Stomach (tissue), 9 donors: ENCODE measurements around the gene MGST1. TPM values are rescaled to one million over a fixed set of nuclear protein-coding genes. Genes with fewer than 3 reads are reported as not detected.

Source experiments
- DNase-seq, 2 donors: peaks; one replicate each; pipeline versions ENCODE4 v3.0.0 to v3.0.0-alpha.2; 2013 to 2019
- H3K27ac ChIP-seq, 5 donors: fragments of 200-600 bp in 4 of 5; sonication (generic) in 4 of 5; one replicate each; pipeline ENCODE4 v1.5.1; 2013 to 2019; ENCODE audit warnings: mild to moderate bottlenecking in 1 of 5, moderate library complexity in 1 of 5
- H3K27me3 ChIP-seq, 3 donors: fragments of 200-600 bp; sonication (generic); one replicate each; pipeline ENCODE4 v1.5.1; 2017 to 2019; ENCODE audit warnings: mixed run types in 1 of 3
- H3K36me3 ChIP-seq, 4 donors: fragments of 200-600 bp; sonication (generic); 1 replicate in 3 of 4; 2 replicates in 1 of 4; pipeline ENCODE4 v1.5.1; 2016 to 2019
- H3K4me1 ChIP-seq, 4 donors: fragments of 200-600 bp; sonication (generic); one replicate each; pipeline ENCODE4 v1.5.1; 2016 to 2019
- H3K4me3 ChIP-seq, 4 donors: fragments of 200-600 bp; sonication (generic) in 3 of 4; one replicate each; pipeline ENCODE4 v1.5.1; 2016 to 2019; ENCODE audit warnings: mild to moderate bottlenecking in 1 of 4
- H3K9me3 ChIP-seq, 4 donors: fragments of 200-600 bp; sonication (generic); one replicate each; pipeline ENCODE4 v1.5.1; 2016 to 2019
- EP300 ChIP-seq: sonication (generic); formaldehyde crosslinking; IDR thresholded peaks from one replicate; pipeline ENCODE4 v1.6.1; 2017; ENCODE audit warnings: antibody characterized with exemption
- POLR2A ChIP-seq, 4 donors: fragments of 450-650 bp; IDR thresholded peaks; one replicate each; pipeline ENCODE4 v1.6.1; 2016; ENCODE audit warnings: antibody characterized with exemption in 4 of 4, control low read depth in 2 of 4, mild to moderate bottlenecking in 1 of 4, moderate library complexity in 1 of 4
- POLR2AphosphoS5 ChIP-seq, 3 donors: sonication (generic); formaldehyde crosslinking; IDR thresholded peaks; one replicate each; pipeline ENCODE4 v1.6.1; 2016; ENCODE audit warnings: antibody characterized with exemption in 3 of 3
- WGBS, 5 donors: extraction: QIAGEN DNeasy Blood & Tissue Kit in 3 of 5; methylation state at CpG; one replicate each; pipeline versions ENCODE4 v1.1.5 to v1.1.7; 2013 to 2018; 5-methylcytosine and 5-hydroxymethylcytosine counted together
- intact Hi-C: fragments of 100-400 bp; cut with DNase I; formaldehyde crosslinking; loops from one replicate; pipeline ENCODE4 v1.15.1; 2023; ENCODE audit warnings: low total_unique reads
- polyA plus RNA-seq, 3 donors: library from polyadenylated mRNA; stranded (reverse); fragments of 200-250 nt; gene quantifications; one replicate each; pipeline ENCODE4 v1.2.3, GENCODE V29; 2013
- total RNA-seq, 5 donors: library from RNA; depleted of rRNA; stranded (reverse); fragments of >200 nt; gene quantifications; one replicate each; pipeline versions ENCODE4 v1.1.0 to v1.2.3, GENCODE V29; 2014 to 2016
- TF ChIP-seq, protein P1 (sequence below), 7 experiments: fragments of 450-650 bp in 4 of 7; fragments of 200-600 bp in 3 of 7; sonication (generic) in 3 of 7; IDR thresholded peaks; one replicate each; pipeline ENCODE4 v1.5.1; 2016 to 2019; ENCODE audit warnings: antibody characterized with exemption in 7 of 7, control low read depth in 2 of 7, mild to moderate bottlenecking in 1 of 7
- donor health status: healthy with polysubstance abuse.
- donor health status: Bipolar disorder and iron deficiency.
- donor health status: healthy.

MGST1 gene
- total and polyA plus RNA-seq, 8 donors = 54.7 to 171 (median 85.2) TPM

DNA sequence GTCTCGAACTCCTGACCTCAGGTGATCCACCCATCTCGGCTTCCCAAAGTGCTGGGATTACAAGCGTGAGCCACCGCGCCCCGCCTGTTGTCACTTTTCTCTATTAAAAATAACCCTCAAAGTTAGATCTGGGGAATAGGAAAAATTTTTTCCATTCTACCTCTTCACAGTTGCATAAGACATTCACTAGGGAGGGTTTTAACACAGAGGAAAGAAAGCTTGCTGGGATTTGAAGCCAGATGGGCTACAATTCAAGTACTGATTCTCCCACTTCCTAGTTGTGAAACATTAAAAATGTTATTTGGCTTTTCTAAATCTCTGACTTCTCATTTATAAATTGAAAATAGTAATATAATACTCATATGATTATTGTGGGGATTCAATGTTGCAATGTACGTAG lies 46.7 kb upstream of the MGST1 start:
- no peaks in the 10 kb centered on the region for H3K27me3 ChIP-seq
- H3K9me3 ChIP-seq = no peaks in the 10 kb centered on the region
- no peak overlapping the region for H3K4me3 ChIP-seq
- 83 to 94% (median 88%) methylated on average over 7 of the region's 7 CpGs for whole genome bisulfite sequencing, 5 donors
- no peaks in the 10 kb centered on the region for H3K4me1 ChIP-seq
- no peaks in the 10 kb centered on the region for H3K36me3 ChIP-seq
- DNase-seq = peak in 1 of 2 donors; percentile 69
- no peak overlapping the region for H3K27ac ChIP-seq
- no peak for TF ChIP-seq POLR2A (IDR thresholded peaks at IDR 0.05)
- TF ChIP-seq, protein P1, sequence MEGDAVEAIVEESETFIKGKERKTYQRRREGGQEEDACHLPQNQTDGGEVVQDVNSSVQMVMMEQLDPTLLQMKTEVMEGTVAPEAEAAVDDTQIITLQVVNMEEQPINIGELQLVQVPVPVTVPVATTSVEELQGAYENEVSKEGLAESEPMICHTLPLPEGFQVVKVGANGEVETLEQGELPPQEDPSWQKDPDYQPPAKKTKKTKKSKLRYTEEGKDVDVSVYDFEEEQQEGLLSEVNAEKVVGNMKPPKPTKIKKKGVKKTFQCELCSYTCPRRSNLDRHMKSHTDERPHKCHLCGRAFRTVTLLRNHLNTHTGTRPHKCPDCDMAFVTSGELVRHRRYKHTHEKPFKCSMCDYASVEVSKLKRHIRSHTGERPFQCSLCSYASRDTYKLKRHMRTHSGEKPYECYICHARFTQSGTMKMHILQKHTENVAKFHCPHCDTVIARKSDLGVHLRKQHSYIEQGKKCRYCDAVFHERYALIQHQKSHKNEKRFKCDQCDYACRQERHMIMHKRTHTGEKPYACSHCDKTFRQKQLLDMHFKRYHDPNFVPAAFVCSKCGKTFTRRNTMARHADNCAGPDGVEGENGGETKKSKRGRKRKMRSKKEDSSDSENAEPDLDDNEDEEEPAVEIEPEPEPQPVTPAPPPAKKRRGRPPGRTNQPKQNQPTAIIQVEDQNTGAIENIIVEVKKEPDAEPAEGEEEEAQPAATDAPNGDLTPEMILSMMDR (IDR thresholded peaks at IDR 0.05) = no peak
- no peak for TF ChIP-seq POLR2AphosphoS5 (IDR thresholded peaks at IDR 0.05)
- intact Hi-C loops = no loop called here

DNA sequence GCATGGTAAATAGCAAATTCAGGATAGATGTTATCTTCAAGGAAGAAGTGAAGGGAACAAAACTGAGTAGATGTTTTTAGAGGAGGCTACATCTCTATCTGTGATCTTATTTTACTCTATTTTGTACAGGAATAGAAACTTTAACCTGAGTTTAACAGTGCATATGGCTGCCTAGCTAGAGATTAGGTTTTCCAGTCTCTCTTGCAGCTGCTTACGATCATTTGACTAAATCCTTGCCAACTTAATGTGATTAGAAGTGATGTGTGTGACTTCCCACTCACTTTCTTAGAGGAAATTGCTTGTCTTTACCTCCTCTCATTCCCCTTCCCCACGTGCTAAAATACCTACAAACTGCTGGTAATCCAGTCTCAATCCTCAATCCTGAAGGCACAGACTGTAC lies 43.5 kb upstream of the MGST1 start:
- intact Hi-C loops = no loop called here
- DNase-seq = no peak
- Histone ChIP-seq H3K27ac (no peak overlapping the region), H3K9me3 (peaks cover 0 to 2% (median 0%) of the 10 kb centered on the region in 4 donors), H3K4me3 (no peak overlapping the region), H3K4me1 (no peaks in the 10 kb centered on the region), H3K27me3 (no peaks in the 10 kb centered on the region), H3K36me3 (no peaks in the 10 kb centered on the region)
- TF ChIP-seq POLR2AphosphoS5 (IDR thresholded peaks at IDR 0.05) (no peak), EP300 (no peak), POLR2A (IDR thresholded peaks at IDR 0.05) (no peak)
- TF ChIP-seq, protein P1 (IDR thresholded peaks at IDR 0.05) = no peak
- 29 to 52% (median 38%) methylated on average over 2 of the region's 2 CpGs for WGBS, 5 donors

DNA sequence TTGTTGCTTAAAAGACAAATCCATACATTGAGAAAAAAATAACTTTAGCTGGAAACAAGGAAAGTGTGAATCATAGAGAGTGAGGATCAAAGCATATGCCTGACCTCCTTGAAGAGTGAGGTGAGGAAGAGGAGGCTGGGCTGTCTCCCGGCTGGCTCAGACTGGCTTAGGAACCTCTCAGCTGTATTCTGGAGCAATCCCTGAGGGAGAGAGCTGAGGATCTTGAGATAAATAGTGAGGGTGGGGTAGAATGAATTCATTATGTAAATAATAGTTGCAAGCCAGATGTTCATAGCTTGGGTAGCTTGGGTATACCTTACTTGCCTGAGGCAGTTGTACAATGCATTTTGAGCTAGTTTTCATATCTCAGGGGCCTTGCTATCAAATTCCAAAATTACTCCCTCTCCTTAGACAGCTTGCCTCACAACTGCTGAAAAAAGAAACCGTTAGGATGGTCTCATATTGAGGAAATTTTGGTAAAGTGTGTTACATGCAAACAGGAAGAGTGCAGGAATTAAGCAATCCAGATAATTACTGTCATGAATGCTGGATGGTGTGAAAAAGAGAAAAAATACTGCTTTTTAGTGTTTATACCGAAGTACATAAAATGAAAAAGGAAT lies 39.5 kb upstream of the MGST1 start:
- Histone ChIP-seq H3K27me3 (no peaks in the 10 kb centered on the region), H3K36me3 (no peaks in the 10 kb centered on the region), H3K27ac (no peak overlapping the region), H3K4me1 (no peaks in the 10 kb centered on the region), H3K4me3 (no peak overlapping the region), H3K9me3 (peaks cover 0 to 14% (median 5%) of the 10 kb centered on the region in 4 donors)
- WGBS, 5 donors = 58 to 74% (median 69%) methylated on average over 3 of the region's 3 CpGs
- no peak for TF ChIP-seq POLR2AphosphoS5 (IDR thresholded peaks at IDR 0.05)
- TF ChIP-seq, protein P1 (IDR thresholded peaks at IDR 0.05) = no peak
- no peak for TF ChIP-seq EP300
- no peak for TF ChIP-seq POLR2A (IDR thresholded peaks at IDR 0.05)
- intact Hi-C loops = no loop called here
- no peak for DNase-seq

DNA sequence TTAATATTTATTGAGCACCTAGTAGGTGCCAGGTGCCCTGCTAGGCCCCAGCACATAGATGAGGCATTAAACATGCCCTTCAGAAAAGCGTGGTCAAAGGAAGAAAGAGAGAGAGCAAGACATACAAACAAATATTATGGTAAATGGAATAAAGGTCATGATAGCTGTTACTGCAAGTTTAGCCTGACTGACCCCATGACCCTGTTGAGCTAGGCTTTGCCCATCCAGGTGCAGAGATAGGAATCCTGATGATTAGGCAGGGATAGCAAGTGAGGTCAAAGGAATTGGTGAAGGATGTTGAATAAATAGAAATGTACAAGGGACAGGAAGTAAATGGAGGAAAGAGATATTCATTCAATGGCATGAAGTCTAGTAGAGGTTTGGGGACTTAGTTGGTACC lies 36.5 kb upstream of the MGST1 start:
- 45 to 64% (median 58%) methylated on average over 1 of the region's 1 CpG for WGBS, 5 donors
- TF ChIP-seq, protein P1 (IDR thresholded peaks at IDR 0.05) = no peak
- no peak for TF ChIP-seq EP300
- TF ChIP-seq POLR2A (IDR thresholded peaks at IDR 0.05) = no peak
- no peak for TF ChIP-seq POLR2AphosphoS5 (IDR thresholded peaks at IDR 0.05)
- DNase-seq = no peak

More for the DNA sequence above, 36.5 kb upstream of the MGST1 start:
- Histone ChIP-seq H3K36me3 (no peaks in the 10 kb centered on the region), H3K9me3 (peaks cover 0 to 14% (median 5%) of the 10 kb centered on the region in 4 donors), H3K4me1 (no peaks in the 10 kb centered on the region), H3K27me3 (no peaks in the 10 kb centered on the region), H3K4me3 (no peak overlapping the region), H3K27ac (no peak overlapping the region)
- intact Hi-C loops = no loop called here
